Uterus (tissue), 2 donors: ENCODE measurements around the gene DZIP3.

ENCODE experiments used
- POLR2A ChIP-seq, 2 donors: fragments of 450-650 bp; IDR thresholded peaks; one replicate each; pipeline ENCODE4 v1.6.1; 2016; ENCODE audit warnings: antibody characterized with exemption in 2 of 2, mild to moderate bottlenecking in 1 of 2, moderate library complexity in 1 of 2
- TF ChIP-seq, protein P1 (sequence below), 4 experiments: fragments of 200-600 bp in 2 of 4; fragments of 450-650 bp in 2 of 4; sonication (generic) in 2 of 4; IDR thresholded peaks; one replicate each; pipeline ENCODE4 v1.5.1; 2016 to 2019; ENCODE audit warnings: antibody characterized with exemption in 4 of 4, mild to moderate bottlenecking in 2 of 4, moderate library complexity in 1 of 4

DNA sequence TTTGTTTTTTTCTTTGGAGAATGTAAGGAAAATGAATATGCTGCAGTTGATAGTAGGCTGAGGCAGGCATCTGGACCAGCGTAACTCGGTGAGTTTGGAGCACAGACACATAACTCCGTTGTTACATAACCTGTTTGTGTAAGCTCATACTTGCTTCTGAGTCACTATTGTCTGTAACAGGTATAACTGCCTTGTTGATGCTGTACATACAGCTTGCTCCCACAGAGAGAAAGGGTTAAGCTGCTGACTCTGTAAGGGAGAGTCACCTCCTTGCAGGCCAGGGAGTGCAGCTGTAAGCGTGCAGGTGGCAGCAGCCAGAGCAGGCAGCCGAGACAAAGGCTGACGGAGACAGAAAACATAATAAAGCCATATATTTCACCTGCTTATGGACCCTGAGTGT is 147.3 kb downstream of the DZIP3 start:
- no peak for TF ChIP-seq POLR2A (IDR thresholded peaks at IDR 0.05)
- TF ChIP-seq, protein P1, sequence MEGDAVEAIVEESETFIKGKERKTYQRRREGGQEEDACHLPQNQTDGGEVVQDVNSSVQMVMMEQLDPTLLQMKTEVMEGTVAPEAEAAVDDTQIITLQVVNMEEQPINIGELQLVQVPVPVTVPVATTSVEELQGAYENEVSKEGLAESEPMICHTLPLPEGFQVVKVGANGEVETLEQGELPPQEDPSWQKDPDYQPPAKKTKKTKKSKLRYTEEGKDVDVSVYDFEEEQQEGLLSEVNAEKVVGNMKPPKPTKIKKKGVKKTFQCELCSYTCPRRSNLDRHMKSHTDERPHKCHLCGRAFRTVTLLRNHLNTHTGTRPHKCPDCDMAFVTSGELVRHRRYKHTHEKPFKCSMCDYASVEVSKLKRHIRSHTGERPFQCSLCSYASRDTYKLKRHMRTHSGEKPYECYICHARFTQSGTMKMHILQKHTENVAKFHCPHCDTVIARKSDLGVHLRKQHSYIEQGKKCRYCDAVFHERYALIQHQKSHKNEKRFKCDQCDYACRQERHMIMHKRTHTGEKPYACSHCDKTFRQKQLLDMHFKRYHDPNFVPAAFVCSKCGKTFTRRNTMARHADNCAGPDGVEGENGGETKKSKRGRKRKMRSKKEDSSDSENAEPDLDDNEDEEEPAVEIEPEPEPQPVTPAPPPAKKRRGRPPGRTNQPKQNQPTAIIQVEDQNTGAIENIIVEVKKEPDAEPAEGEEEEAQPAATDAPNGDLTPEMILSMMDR (IDR thresholded peaks at IDR 0.05) = no peak
